Mucosa of gallbladder (tissue), 1 donor: ENCODE data around the gene SH3RF3. TPM values are rescaled to one million over a fixed set of nuclear protein-coding genes. Genes with fewer than 3 reads are reported as not detected.
"Not testable (repeated sequence)": the region's sequence is repeated elsewhere in the genome, so short reads cannot be mapped to it uniquely, and the experiment has no call there.

ENCODE experiments used
- DNase-seq: peaks from one replicate; pipeline ENCODE4 v3.0.0-alpha.2; 2020; ENCODE audit warnings: low spot score
- total RNA-seq: library from RNA; stranded (reverse); gene quantifications from one replicate; pipeline ENCODE4 v1.2.1, GENCODE V29; 2021
- donor health status: DM: no; HTN: no; CAD: no.

SH3RF3 gene
- total RNA-seq, 1 donor from 2014 or later: 11.5 TPM

DNA sequence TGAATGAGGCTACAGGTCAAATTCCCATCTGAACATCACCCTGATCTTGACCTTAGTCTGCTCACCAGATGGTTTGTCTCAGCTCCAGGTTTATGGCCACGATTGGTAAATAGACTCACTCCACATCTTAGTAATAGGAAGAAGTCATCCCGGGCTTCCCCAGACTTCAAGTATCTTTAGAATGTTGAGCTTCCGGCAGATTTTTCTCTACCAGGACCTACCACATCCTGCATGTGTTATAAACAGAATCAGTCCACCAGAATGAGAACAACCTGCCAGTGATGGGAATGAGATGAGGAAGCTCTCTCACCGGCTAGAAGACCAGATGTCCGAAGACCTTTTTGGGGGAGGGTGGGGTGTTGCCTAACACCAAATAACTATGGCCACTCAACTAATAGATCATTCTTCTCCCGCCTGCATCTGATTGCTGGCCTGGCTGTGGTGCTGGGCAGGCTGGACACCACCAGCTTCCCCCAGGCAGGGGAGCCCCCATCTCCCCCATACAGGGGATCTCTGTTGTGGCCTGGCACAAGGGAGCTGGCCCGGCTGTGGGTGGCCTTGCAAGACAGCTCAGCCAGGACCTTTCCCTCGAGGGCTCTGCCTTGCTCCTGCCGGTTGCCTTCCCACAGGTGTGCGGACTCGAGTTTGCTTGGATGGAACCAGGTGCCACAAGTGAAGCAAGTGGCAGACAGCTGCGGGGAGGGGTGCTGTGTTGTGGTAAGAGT is 88.5 kb downstream of the SH3RF3 start:
- DNase-seq: no peak

DNA sequence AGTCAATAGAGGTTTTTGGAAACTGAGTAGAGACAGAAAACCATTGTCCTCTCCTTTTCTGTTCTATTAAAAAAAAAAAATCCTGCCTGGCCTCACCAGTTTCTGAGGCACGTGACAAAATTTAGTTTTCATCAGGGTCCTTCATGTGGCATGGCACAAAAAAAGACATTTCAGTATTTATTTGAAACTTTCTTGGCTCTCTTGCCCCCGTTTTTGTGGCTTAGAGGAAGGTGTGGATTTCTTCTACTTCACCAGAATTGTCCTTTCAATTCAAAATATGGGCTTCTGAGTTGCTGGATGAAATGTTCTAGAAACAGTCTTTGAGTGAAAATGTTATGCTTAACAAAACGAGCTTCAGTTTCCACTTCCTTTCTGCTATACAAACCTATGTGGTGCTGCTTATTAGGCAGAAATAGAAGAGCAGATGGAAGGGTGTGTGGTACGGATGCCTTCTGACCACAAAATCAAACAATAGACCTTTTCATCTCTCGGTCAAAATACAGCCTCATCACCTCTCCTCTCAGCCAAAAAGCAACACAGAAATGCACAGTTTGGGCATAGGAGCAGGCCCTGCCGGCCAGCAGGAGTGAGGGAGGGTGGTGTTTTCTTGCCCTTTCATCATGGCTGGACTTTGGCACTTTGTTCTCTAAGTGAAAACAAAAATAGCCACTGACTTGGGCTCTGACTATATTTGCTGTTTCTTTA is 89.2 kb downstream of the SH3RF3 start:
- no peak for DNase-seq

DNA sequence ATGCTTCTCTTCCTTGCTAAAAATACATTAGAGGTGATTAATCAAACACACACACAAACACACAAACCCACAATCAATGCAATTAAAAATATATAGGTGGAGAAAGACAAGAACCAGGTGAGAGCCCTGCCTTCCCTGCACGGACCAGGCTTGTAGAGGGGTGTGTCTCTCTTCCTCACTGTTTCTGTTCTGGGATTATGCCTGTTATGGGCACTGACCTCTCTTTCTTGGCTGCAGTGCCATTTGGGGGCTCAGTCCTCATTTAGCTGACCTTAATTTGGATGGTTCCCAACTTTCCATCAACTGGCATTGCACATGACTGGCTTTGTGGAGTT is 89.8 kb downstream of the SH3RF3 start:
- no peak for DNase-seq

DNA sequence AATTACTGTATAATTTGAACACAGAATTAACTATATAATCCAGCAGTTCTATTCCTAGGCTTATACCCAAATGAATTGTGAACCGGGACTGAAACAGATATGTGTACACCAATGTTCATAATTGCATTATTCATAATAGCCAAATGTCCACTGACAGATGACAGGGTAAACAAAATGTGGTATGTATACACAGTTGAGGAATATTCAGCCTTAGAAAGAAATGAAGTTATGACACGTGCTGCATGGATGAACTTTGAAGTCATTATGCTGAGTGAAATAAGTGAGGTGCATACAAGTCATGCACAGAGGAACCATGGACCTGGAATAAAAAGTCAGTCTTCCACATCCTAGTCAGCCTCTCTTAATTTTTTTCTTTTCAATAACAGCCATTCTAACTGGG is 91.9 kb downstream of the SH3RF3 start:
- no peak for DNase-seq

DNA sequence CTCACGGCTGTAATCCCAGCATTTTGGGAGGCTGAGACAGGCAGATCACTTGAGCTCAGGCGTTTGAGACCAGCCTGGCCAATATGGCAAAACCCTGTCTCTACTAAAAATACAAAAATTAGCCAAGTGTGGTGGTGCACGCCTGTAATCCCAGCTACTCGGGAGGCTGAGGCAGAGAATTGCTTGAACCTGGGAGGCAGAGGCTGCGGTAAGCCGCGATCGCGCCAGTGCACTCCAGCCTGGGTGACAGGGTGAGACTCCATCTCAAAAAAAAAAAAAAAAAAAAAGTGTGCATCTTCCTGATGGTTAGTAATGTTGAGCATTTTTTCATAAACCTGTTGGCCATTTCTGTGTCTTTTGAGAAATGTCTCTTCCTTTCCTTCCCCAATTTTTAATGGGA is 92.3 kb downstream of the SH3RF3 start:
- DNase-seq: not testable (repeated sequence)

DNA sequence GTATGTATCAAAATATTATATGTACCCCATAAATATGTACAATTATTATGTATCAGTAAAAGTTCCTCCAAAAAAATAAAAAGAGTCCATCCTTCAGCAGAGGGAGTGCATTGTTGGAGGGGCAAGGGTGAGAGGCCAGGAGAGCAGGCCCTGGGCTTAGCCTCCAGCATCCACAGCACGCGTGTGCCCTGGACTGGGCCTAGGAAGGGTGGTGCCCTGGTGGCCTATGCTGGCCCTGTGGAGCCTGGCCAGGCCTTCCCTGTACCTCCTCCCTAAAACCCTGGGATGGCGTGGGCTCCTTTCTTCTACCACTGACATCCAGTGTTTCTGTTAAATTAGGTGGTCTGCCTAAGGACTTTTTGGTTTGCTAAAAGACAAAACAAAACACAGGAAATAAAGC is 93.4 kb downstream of the SH3RF3 start:
- no peak for DNase-seq

GRCh38 chr2:109222825-109223471 is 93.9 kb downstream of the SH3RF3 start:
- no peak for DNase-seq

DNA sequence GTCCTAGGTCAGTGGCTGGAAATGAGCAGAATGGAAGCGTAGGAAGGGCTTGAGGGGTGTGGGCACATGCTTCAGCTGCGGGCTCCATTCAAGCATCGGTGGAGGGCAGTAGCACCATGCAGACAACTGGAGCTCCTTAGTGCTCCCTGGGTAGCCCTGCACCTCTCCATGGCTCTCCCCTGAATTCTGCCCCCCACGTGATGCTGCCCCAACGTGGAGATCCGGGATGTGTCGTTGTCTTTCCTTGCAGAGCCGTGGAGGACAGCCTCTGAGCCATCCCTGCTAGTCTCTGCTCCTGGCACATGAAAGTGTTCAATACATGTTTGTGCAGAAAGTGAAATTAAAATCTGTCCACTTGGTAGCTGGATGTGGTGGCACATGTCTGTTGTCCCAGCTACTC is 94.5 kb downstream of the SH3RF3 start:
- DNase-seq: no peak

- DNase-seq: not testable (repeated sequence)
Observed at GRCh38 chr2:109224341-109224740, 95.3 kb downstream of the SH3RF3 start.

DNA sequence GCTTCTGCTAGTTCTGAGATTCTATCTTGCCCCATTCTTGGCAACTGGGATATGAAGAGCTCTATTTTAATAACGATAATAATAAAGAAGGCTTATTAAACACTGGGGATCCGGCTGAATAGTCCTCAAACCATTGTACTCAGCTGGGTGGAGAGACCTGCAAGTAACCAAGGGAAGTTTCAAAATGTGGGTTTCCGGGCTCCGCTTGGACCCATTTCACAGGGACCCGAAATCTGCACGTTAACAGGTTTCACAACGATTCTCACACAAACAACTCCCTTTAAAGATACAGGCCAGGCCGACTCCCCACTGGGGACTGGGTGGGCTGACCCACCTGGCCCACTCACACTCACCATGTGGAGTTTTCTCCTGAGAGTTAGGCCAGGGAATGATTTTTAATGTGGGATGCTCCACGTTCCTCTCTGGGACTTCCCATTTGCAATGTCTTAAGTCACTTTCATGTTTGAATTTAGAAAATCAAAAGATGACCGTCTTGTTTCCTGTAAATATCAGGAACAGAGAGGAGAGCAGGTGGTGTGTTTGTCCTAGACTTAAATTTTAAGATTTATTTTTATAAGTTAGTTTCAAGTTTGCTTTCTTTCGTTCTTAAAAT is 96.3 kb downstream of the SH3RF3 start:
- DNase-seq: no peak

DNA sequence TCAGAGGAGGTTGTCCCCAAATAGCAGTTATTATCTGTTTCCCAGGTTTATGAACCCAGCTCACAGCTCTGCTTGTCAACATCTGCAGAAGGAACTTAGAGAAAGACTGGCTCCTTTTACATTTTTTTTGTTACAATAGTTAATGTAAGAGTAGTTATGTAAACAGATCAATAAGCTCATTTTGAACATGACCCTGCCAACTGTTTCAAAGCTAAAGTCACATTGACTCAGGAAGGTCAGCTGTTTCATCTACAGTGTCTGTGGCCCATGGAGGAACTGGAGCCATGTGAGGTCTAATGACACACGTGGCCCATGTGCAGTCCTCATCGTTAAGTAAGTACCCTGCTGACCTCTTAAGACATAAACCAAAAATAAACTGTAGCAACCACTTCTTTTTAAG is 97.1 kb downstream of the SH3RF3 start:
- DNase-seq: peak; percentile 74

GRCh38 chr2:109226622-109227021 is 97.6 kb downstream of the SH3RF3 start:
- DNase-seq: no peak

- no peak for DNase-seq
Observed at GRCh38 chr2:109229094-109229675, 100.2 kb downstream of the SH3RF3 start.

- no peak for DNase-seq
Observed at GRCh38 chr2:109230941-109231420, 102.0 kb downstream of the SH3RF3 start.

DNA sequence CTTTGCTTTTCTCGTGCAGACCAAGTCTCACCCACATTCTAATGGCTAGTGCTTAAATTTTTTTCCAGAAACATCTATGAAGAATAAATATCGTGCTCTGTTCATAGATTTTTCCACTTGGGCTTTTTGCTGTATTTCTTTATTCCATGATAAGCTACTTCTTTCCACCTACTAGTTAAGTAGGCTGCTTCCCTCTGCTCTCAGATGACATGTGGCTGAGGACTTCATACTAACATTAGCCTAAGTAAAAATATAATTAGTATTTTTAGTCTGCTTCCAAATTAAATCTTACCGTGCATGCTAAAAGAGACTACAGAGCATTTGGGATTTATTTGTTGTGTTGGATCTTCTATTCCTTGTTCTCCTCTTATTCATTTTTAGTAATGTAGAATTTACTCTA is 102.4 kb downstream of the SH3RF3 start:
- no peak for DNase-seq

- no peak for DNase-seq
Observed at GRCh38 chr2:109231996-109232705, 103.1 kb downstream of the SH3RF3 start.

DNA sequence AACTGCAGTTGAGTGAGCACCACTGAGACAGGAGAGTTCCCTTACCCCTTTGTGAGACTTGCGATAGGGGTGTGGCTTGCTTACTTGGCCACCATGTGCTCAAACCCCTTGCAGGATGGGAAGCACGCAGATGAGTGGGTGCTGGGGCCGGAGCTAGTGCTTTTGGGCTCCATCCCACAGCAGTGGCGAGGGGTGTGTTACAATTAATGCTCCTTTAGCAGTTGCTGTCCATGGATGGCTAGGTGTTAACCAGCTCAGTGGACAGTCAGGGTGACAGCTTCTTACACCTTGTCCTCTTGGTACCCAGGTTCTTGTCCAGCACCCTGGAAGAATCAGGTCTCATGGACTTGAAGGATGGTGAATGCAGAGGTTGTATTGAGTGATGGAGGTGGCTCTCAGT is 103.9 kb downstream of the SH3RF3 start:
- DNase-seq: no peak

DNA sequence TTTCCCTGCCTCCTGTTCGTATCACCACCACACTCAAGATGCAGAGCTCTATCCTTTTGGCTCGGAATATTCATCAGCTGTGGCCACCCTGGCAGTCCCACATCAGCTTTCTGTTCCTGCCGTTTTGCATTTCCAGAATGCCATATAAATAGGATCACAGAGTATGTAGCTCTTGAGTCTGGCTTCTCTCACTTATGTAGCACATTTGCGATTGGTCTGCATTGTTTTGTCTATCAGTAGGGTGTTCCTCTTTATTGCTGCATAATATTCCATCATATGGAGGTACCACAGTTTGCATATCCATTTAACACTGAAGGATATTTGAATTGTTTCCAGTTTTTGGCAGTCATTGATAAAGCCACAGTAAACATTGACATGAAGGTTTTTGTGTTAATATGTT is 104.6 kb downstream of the SH3RF3 start:
- DNase-seq: no peak

DNA sequence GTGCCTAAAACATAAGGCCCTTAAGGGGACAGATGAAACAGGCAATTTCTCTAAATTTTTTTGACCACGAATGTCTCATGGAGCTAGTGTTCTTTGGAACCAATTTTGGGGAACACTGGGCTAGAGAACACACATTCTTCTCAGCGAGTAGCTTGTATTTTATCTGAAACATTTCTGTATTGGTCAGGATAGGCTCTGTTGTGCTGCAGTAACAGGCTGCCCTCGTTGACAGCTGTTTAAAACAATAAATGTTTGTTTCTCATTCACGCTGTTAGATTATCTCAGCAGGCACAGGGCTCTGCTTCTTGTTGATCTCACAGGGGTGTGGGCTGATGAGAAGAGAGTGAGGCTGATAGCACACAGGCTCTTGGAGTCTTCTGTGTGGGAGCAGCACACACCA is 105.3 kb downstream of the SH3RF3 start:
- no peak for DNase-seq

GRCh38 chr2:109236147-109236546 is 107.1 kb downstream of the SH3RF3 start:
- no peak for DNase-seq

DNA sequence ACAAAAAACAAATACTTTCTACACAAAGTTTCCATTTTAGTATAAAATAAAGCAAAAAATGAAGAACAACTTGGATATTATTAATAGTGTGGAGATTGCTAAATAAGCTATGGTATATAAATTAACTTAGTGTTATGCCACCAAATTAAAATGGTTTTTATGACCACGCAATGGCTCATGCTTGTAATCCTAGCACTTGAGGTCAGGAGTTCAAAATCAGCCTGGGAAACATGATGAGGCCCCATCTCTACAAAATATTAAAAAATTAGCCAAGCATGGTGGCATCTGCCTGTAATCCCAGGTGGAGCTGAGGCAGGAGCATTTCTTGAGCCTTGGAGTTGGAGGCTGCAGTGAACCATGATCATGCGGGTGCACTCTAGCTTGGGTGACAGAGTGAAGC is 108.8 kb downstream of the SH3RF3 start:
- no peak for DNase-seq

DNA sequence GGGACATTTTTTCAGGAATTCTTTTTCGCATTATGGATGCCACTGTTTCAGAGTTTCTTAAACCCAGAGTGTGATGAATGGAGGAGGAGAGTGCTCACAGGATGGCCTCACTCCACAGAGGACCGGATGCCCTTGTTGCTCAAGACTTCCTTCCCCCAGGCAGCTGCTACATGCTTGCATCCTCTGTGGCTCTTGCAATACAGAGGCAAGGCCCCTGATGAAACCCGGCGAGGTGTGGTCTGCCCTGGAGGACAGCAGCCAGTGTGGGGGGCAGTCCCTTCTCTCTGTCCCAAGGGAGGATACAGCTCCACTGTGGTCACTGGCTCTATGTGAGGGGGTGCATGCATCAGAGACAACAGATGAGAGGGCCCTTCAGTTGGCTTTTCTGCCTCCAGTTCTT is 109.6 kb downstream of the SH3RF3 start:
- DNase-seq: peak; percentile 61
